NCI-H1436 (cell line): Measurements from ENCODE around the gene TRIOBP.

Experiments used
- DNase-seq: peaks from one replicate; lab custom pipeline; 2025; lab: John Stamatoyannopoulos, UW

TRIOBP gene

GRCh38 chr22:37728620-37729019, 31.8 kb downstream of the TRIOBP start:
- DNase-seq = no peak

GRCh38 chr22:37731804-37732471, 35.1 kb downstream of the TRIOBP start:
- DNase-seq = no peak

- no peak for DNase-seq
These were observed 36.1 kb downstream of the TRIOBP start for GRCh38 chr22:37732699-37733607.

- DNase-seq = no peak
These were observed 37.0 kb downstream of the TRIOBP start for GRCh38 chr22:37733625-37734401.

GRCh38 chr22:37734402-37734700, 37.5 kb downstream of the TRIOBP start:
- no peak for DNase-seq

- DNase-seq = no peak
These were observed 38.2 kb downstream of the TRIOBP start for GRCh38 chr22:37734964-37735451.

GRCh38 chr22:37739035-37739434, 42.2 kb downstream of the TRIOBP start:
- DNase-seq = no peak

GRCh38 chr22:37739611-37740049, 42.8 kb downstream of the TRIOBP start:
- DNase-seq = no peak

- no peak for DNase-seq
These were observed 43.8 kb downstream of the TRIOBP start for GRCh38 chr22:37740455-37741311.

- DNase-seq = no peak
These were observed 44.5 kb downstream of the TRIOBP start for GRCh38 chr22:37741312-37741795.

- DNase-seq = no peak
These were observed 45.7 kb downstream of the TRIOBP start for GRCh38 chr22:37742376-37743171.

- no peak for DNase-seq
These were observed 47.7 kb downstream of the TRIOBP start for GRCh38 chr22:37744589-37744988.

- DNase-seq = peak; percentile 79
These were observed 48.9 kb downstream of the TRIOBP start for GRCh38 chr22:37745548-37746365.

- DNase-seq = no peak
These were observed 49.7 kb downstream of the TRIOBP start for GRCh38 chr22:37746366-37747079.

GRCh38 chr22:37747080-37747714, 50.3 kb downstream of the TRIOBP start:
- no peak for DNase-seq

- no peak for DNase-seq
These were observed 50.9 kb downstream of the TRIOBP start for GRCh38 chr22:37747715-37748100.

- no peak for DNase-seq
These were observed 51.8 kb downstream of the TRIOBP start for GRCh38 chr22:37748659-37749058.

- DNase-seq = no peak
These were observed 52.4 kb downstream of the TRIOBP start for GRCh38 chr22:37749226-37749625.
